IMR-90 (cell line): ENCODE data around the gene TMEM132A.

Experiments
- CTCF ChIP-seq: conservative IDR thresholded peaks from 2 replicates; pipeline ENCODE4 v1.5.1; 2012; ENCODE audit warnings: mild to moderate bottlenecking, low read depth, low read length, improper control_type of control experiment
- MAFK ChIP-seq: IDR thresholded peaks from 2 replicates; pipeline ENCODE4 v1.6.1; 2012; ENCODE audit warnings: low read depth, low read length, improper control_type of control experiment
- MXI1 ChIP-seq: IDR thresholded peaks from 2 replicates; pipeline ENCODE4 v1.6.1; 2012; ENCODE audit warnings: low read depth, mild to moderate bottlenecking, low read length, moderate library complexity, borderline replicate concordance
- POLR2A ChIP-seq: IDR thresholded peaks from 2 replicates; pipeline ENCODE4 v1.6.1; 2012; ENCODE audit warnings: mild to moderate bottlenecking, low read depth, low read length
- RFX5 ChIP-seq: IDR thresholded peaks from 2 replicates; pipeline ENCODE4 v1.8.0; 2012; ENCODE audit warnings: low read depth, mild to moderate bottlenecking, low read length, moderate library complexity

- TF ChIP-seq CTCF (no peak), POLR2A (no peak), MXI1 (no peak), MAFK (no peak), RFX5 (no peak)
These were observed 42.6 kb downstream of the TMEM132A start for GRCh38 chr11:60966890-60967289.
